H1 (cell line): ENCODE data around the gene PPM1N. TPM values are rescaled to one million over a fixed set of nuclear protein-coding genes. Genes with fewer than 3 reads are reported as not detected.

Experiments
- GABPA ChIP-seq: IDR thresholded peaks from 2 replicates; pipeline ENCODE4 v1.6.1; 2011; ENCODE audit warnings: mild to moderate bottlenecking, low read length, moderate library complexity, borderline replicate concordance; ENCODE audit not compliant: insufficient read depth
- GTF2F1 ChIP-seq: IDR thresholded peaks from 2 replicates; pipeline ENCODE4 v1.6.1; 2012; ENCODE audit warnings: low read depth, low read length, improper control_type of control experiment, borderline replicate concordance
- HDAC6 ChIP-seq: IDR thresholded peaks from one replicate; pipeline ENCODE4 v1.7.1; 2012; ENCODE audit warnings: low read depth, mild to moderate bottlenecking, inconsistent platforms, low read length, moderate library complexity
- KDM1A ChIP-seq: fragments of 200-600, 300-600 bp; sonication (generic); IDR thresholded peaks from 2 replicates; pipeline ENCODE4 v1.7.1; 2016; ENCODE audit warnings: mild to moderate bottlenecking, low read length, borderline replicate concordance
- KDM5A ChIP-seq: fragments of 200-600 bp; IDR thresholded peaks from 2 replicates; pipeline ENCODE4 v1.7.1; 2012; ENCODE audit warnings: mild to moderate bottlenecking, low read length, inconsistent platforms, mixed read lengths
- RXRA ChIP-seq: IDR thresholded peaks from 2 replicates; pipeline ENCODE4 v1.6.1; 2011; ENCODE audit warnings: low read depth, mild to moderate bottlenecking, low read length, moderate library complexity; ENCODE audit not compliant: insufficient read depth
- SIX5 ChIP-seq: IDR thresholded peaks from 2 replicates; pipeline ENCODE4 v1.6.1; 2011; ENCODE audit warnings: mild to moderate bottlenecking, low read depth, low read length
- TCF12 ChIP-seq: IDR thresholded peaks from 2 replicates; pipeline ENCODE4 v1.6.1; 2011; ENCODE audit warnings: low read depth, mild to moderate bottlenecking, low read length
- polyA plus RNA-seq, 7 experiments: library from polyadenylated mRNA; depleted of rRNA in 3 of 7; stranded (reverse) in 5 of 7; unstranded in 2 of 7; fragments of >200 nt in 5 of 7; fragments of 200-250 nt in 2 of 7; gene quantifications; 1 replicate in 5 of 7; 2 replicates in 1 of 7; 4 replicates in 1 of 7; pipeline versions ENCODE4 v1.2.1 to v1.2.3, GENCODE V29; 2011 to 2013; ENCODE audit warnings: missing spikeins in 2 of 7, mixed read lengths in 2 of 7
- total RNA-seq: library from RNA; stranded (reverse); fragmentation: NEBNext Ultra II Directional; extraction: Animal tissue kit (Norgen Biotek cat#: 25700); gene quantifications from 2 replicates; pipeline ENCODE4 v1.2.1, GENCODE V29; 2021
- TF ChIP-seq, protein P1 (sequence below): fragments of 300-600 bp; sonication (generic); IDR thresholded peaks from 2 replicates; pipeline ENCODE4 v1.7.1; 2012; ENCODE audit warnings: low read length, moderate library complexity, mild to moderate bottlenecking, inconsistent platforms; ENCODE audit not compliant: insufficient replicate concordance
- TF ChIP-seq, protein P2 (sequence below): IDR thresholded peaks from 2 replicates; pipeline ENCODE4 v1.6.1; 2012; ENCODE audit warnings: inconsistent platforms

The PPM1N gene
- total and polyA plus RNA-seq, 2 of the 8 experiments (the other 6 are each of a cell fraction or from before 2014, with no cell fraction given) = 12.2 to 14.4 TPM

DNA sequence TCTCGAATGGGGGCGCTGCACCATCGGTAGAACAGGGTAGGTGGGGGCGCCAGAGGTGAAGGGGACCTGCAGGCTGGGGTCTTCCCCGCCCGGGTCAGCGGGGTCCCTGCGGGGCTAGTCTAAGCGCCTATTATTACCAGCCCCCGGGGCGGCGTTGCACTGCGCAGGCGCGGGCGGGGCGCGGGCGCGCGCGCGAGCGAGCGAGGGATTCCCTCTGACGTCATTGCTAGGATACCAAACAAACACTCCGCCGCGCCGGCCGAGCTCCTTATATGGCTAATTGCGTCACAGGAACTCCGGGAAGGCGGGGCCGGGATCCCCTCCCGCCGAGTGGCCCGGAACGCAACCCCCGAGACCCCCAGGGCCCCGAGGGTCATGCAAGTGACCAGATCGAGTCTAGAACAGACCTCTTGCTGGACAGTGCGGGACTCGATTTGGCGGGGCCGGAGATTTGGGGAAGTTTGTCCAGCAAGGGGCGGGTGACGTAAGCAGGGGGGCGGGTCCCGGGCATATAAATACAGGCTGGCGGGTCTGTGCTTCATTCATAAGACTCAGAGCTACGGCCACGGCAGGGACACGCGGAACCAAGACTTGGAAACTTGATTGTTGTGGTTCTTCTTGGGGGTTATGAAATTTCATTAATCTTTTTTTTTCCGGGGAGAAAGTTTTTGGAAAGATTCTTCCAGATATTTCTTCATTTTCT lies 30.6 kb upstream of the PPM1N start, which contains the start of gene FOSB (continued):
- TF ChIP-seq RXRA = no peak
- no peak for TF ChIP-seq GABPA
- TF ChIP-seq TCF12 = no peak
- TF ChIP-seq, protein P1, sequence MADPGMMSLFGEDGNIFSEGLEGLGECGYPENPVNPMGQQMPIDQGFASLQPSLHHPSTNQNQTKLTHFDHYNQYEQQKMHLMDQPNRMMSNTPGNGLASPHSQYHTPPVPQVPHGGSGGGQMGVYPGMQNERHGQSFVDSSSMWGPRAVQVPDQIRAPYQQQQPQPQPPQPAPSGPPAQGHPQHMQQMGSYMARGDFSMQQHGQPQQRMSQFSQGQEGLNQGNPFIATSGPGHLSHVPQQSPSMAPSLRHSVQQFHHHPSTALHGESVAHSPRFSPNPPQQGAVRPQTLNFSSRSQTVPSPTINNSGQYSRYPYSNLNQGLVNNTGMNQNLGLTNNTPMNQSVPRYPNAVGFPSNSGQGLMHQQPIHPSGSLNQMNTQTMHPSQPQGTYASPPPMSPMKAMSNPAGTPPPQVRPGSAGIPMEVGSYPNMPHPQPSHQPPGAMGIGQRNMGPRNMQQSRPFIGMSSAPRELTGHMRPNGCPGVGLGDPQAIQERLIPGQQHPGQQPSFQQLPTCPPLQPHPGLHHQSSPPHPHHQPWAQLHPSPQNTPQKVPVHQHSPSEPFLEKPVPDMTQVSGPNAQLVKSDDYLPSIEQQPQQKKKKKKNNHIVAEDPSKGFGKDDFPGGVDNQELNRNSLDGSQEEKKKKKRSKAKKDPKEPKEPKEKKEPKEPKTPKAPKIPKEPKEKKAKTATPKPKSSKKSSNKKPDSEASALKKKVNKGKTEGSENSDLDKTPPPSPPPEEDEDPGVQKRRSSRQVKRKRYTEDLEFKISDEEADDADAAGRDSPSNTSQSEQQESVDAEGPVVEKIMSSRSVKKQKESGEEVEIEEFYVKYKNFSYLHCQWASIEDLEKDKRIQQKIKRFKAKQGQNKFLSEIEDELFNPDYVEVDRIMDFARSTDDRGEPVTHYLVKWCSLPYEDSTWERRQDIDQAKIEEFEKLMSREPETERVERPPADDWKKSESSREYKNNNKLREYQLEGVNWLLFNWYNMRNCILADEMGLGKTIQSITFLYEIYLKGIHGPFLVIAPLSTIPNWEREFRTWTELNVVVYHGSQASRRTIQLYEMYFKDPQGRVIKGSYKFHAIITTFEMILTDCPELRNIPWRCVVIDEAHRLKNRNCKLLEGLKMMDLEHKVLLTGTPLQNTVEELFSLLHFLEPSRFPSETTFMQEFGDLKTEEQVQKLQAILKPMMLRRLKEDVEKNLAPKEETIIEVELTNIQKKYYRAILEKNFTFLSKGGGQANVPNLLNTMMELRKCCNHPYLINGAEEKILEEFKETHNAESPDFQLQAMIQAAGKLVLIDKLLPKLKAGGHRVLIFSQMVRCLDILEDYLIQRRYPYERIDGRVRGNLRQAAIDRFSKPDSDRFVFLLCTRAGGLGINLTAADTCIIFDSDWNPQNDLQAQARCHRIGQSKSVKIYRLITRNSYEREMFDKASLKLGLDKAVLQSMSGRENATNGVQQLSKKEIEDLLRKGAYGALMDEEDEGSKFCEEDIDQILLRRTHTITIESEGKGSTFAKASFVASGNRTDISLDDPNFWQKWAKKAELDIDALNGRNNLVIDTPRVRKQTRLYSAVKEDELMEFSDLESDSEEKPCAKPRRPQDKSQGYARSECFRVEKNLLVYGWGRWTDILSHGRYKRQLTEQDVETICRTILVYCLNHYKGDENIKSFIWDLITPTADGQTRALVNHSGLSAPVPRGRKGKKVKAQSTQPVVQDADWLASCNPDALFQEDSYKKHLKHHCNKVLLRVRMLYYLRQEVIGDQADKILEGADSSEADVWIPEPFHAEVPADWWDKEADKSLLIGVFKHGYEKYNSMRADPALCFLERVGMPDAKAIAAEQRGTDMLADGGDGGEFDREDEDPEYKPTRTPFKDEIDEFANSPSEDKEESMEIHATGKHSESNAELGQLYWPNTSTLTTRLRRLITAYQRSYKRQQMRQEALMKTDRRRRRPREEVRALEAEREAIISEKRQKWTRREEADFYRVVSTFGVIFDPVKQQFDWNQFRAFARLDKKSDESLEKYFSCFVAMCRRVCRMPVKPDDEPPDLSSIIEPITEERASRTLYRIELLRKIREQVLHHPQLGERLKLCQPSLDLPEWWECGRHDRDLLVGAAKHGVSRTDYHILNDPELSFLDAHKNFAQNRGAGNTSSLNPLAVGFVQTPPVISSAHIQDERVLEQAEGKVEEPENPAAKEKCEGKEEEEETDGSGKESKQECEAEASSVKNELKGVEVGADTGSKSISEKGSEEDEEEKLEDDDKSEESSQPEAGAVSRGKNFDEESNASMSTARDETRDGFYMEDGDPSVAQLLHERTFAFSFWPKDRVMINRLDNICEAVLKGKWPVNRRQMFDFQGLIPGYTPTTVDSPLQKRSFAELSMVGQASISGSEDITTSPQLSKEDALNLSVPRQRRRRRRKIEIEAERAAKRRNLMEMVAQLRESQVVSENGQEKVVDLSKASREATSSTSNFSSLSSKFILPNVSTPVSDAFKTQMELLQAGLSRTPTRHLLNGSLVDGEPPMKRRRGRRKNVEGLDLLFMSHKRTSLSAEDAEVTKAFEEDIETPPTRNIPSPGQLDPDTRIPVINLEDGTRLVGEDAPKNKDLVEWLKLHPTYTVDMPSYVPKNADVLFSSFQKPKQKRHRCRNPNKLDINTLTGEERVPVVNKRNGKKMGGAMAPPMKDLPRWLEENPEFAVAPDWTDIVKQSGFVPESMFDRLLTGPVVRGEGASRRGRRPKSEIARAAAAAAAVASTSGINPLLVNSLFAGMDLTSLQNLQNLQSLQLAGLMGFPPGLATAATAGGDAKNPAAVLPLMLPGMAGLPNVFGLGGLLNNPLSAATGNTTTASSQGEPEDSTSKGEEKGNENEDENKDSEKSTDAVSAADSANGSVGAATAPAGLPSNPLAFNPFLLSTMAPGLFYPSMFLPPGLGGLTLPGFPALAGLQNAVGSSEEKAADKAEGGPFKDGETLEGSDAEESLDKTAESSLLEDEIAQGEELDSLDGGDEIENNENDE = no peak
- no peak for TF ChIP-seq KDM1A
- no peak for TF ChIP-seq SIX5
- TF ChIP-seq GTF2F1 = 0 out of 2 replicates have a peak, but pooled peaks have one; percentile 32
- TF ChIP-seq, protein P2, sequence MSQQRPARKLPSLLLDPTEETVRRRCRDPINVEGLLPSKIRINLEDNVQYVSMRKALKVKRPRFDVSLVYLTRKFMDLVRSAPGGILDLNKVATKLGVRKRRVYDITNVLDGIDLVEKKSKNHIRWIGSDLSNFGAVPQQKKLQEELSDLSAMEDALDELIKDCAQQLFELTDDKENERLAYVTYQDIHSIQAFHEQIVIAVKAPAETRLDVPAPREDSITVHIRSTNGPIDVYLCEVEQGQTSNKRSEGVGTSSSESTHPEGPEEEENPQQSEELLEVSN = no peak
- no peak for TF ChIP-seq KDM5A
- no peak for TF ChIP-seq HDAC6
